Anterior cingulate cortex (tissue), 58 donors: ENCODE measurements around the gene GPER1.
A peak's percentile ranks its signal among the peaks of the same experiment; 100 is the strongest.
"Not testable (repeated sequence)": the region's sequence is repeated elsewhere in the genome, so short reads cannot be mapped to it uniquely, and the experiment has no call there.

Experiments used
- DNase-seq, 58 donors: peaks; one replicate each; lab custom pipeline; 2025; lab: John Stamatoyannopoulos, UW

The GPER1 gene

GRCh38 chr7:1065585-1066241, 22.2 kb upstream of the GPER1 start:
- DNase-seq = peak in 53 of 58 donors; percentile 28 to 86 (median 64)

GRCh38 chr7:1066242-1066588, 21.7 kb upstream of the GPER1 start:
- DNase-seq = no peak

- no peak for DNase-seq
Observed at GRCh38 chr7:1068013-1068412, 19.9 kb upstream of the GPER1 start.

- no peak for DNase-seq
Observed at GRCh38 chr7:1068619-1069018, 19.3 kb upstream of the GPER1 start.

- no peak for DNase-seq
Observed at GRCh38 chr7:1070544-1071011, 17.3 kb upstream of the GPER1 start.

- DNase-seq = no peak
Observed at GRCh38 chr7:1071731-1072254, 16.1 kb upstream of the GPER1 start.

- DNase-seq = no peak
Observed at GRCh38 chr7:1073142-1073977, 14.6 kb upstream of the GPER1 start.

GRCh38 chr7:1074018-1074417, 13.9 kb upstream of the GPER1 start:
- DNase-seq = not testable (repeated sequence)

- no peak for DNase-seq
Observed at GRCh38 chr7:1074593-1075431, 13.1 kb upstream of the GPER1 start.

GRCh38 chr7:1076184-1077072, 11.5 kb upstream of the GPER1 start:
- peak in 30 of 58 donors; percentile 19 to 69 (median 44) for DNase-seq

- DNase-seq = no peak
Observed at GRCh38 chr7:1078519-1078918, 9.4 kb upstream of the GPER1 start.

- DNase-seq = no peak
Observed at GRCh38 chr7:1078985-1079384, 8.9 kb upstream of the GPER1 start.

- DNase-seq = no peak
Observed at GRCh38 chr7:1079546-1079945, 8.4 kb upstream of the GPER1 start.

GRCh38 chr7:1080252-1080920, 7.5 kb upstream of the GPER1 start:
- no peak for DNase-seq

- DNase-seq = no peak
Observed at GRCh38 chr7:1080921-1081255, 7.0 kb upstream of the GPER1 start.

- DNase-seq = no peak
Observed at GRCh38 chr7:1081336-1081735, 6.6 kb upstream of the GPER1 start.

GRCh38 chr7:1081931-1082401, 5.9 kb upstream of the GPER1 start:
- no peak for DNase-seq

GRCh38 chr7:1083729-1084657, 3.9 kb upstream of the GPER1 start:
- peak in 6 of 58 donors; percentile 11 to 38 (median 21) for DNase-seq
